ENCODE results near the gene ATP6V0B.

Gene ATP6V0B

DNA sequence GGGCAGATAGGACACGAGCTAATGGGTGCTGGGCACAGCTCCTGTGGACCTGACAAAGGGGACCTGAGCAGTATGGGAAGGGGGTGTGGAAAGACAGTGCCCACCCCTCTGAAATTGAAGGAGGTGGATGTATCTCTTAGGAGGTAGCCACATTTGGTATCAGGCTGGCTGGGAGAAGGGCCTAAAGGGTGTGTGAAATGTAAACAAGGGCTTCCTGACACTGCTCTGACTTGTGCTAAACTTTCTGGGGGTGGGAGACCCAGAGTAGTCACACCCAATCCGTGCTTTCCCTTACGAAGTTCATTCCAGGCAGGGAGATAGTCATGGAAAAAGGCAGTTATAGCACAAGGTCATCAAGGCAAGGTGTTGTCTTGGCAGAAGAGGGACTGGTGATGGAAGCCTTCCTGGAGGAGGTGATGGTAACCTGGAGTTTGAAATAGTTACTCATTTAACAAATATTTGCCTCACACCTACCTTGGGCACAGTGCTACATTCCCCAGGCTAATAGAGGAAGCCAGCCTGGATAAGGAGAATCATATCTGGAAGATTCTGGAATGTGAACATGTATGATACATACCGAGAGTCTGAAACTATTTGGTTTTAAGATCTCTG is 11.3 kb downstream of the ATP6V0B start:
- no peak for DNase-seq

GRCh38 chr1:43986712-43987111 is 12.0 kb downstream of the ATP6V0B start:
- no peak for DNase-seq

DNA sequence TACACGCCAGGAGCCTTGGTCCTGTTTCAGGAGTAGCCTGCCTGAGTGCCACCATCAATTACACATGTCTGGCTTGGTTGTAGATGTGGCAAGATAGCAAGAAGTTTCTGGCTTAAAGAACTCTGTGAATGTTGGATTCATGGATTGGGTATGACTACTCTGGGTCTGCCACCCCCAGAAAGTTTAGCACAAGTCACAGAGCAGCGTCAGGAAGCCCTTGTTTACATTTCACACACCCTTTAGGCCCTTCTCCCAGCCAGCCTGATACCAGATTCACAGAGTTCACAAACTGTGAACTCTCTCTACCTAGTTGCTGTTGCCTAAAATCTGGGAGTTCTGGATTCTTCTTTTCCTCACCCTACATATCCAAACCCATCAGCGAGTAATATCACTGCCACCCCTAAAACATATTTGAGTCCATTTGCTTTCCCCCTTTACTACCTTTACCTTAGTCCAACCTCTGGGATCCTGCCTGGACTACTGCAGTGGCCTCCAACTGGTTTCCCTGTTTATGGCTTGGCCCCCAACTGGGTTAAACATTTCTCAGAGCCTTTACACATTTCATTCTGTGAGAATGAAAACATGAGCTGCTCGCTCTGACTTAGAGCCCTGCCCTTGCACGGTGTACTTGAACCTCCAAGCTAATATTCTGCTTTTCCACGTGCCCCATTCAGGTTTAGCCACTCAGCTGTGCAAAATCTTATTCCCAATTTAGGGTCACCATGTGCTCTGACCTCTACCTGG is 12.6 kb downstream of the ATP6V0B start:
- no peak for DNase-seq

DNA sequence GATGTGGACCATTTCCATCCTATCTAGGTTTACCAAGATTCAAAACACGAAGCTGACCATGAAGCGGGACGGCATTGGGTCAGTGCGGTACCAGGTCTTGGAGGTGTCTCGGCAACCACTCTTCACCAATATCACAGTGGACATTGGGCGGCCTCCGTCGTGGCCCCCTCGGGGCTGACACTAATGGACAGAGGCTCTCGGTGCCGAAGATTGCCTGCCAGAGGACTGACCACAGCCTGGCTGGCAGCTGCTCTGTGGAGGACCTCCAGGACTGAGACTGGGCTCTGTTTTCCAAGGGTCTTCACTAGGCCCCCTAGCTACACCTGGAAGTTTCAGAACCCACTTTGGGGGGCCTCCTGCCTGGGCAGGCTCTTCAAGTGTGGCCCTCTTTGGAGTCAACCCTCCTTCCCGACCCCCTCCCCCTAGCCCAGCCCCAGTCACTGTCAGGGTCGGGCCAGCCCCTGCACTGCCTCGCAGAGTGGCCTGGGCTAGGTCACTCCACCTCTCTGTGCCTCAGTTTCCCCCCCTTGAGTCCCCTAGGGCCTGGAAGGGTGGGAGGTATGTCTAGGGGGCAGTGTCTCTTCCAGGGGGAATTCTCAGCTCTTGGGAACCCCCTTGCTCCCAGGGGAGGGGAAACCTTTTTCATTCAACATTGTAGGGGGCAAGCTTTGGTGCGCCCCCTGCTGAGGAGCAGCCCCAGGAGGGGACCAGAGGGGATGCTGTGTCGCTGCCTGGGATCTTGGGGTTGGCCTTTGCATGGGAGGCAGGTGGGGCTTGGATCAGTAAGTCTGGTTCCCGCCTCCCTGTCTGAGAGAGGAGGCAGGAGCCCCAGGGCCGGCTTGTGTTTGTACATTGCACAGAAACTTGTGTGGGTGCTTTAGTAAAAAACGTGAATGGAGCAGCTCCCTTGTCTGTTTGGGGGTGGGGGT is 15.8 kb downstream of the ATP6V0B start:
- no peak for DNase-seq

DNA sequence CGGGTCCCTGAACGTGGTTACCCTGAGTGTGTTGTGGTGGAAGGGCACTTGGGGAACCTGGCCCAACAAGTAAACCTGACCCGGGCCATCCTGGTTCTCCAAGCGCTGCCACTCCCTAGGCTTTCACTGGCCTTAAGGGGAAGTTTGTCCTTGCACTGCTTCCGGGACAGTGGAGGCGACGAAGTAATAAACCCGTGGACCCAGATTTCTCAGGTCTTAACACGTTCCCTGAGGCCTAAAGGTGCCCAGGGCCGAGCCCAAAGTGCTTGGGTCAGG is 16.4 kb downstream of the ATP6V0B start:
- no peak for DNase-seq

GRCh38 chr1:43991476-43992231 is 16.9 kb downstream of the ATP6V0B start, which contains the start of gene CCDC24:
CCDC24 (plus strand) TSS chr1:43991599; CDS start chr1:43991879, 280 bp downstream.
- DNase-seq: peak; percentile 81

GRCh38 chr1:43992232-43992995 is 17.7 kb downstream of the ATP6V0B start:
- no peak for DNase-seq

DNA sequence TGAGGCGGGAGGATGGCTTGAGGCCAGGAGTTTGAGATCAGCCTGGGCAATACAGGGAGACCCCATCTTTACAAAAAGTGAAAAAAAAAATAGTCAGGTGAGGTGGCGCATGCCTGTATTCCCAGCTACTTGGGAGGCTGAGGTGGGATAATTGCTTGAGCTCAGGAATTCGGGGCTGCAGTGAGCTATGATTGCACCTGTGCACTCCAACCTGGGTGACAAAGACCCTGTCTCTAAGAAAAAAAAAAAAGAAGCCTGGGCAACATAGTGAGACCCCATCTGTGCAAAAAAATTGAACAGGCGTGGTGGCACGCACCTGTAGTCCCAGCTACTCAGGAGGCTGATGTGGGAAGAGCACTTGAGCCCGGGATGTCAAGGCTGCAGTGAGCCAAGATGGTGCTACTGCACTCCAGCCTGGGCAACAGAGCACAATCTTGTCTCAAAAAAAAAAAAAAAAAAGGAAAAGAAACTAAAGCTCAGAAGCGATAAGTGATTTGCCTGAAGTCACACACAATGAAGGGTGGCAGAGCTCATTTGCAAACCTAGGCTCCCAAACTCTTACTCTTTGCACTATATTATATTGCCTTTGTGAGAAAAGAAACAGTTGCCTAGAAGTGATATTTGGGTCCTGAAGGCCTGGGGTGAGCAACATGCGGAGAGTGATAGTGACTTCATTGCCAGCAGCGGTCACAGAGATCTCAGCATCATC is 18.6 kb downstream of the ATP6V0B start:
- DNase-seq: no peak

- DNase-seq: no peak
Measured at GRCh38 chr1:43994071-43994470, 19.3 kb downstream of the ATP6V0B start.

DNA sequence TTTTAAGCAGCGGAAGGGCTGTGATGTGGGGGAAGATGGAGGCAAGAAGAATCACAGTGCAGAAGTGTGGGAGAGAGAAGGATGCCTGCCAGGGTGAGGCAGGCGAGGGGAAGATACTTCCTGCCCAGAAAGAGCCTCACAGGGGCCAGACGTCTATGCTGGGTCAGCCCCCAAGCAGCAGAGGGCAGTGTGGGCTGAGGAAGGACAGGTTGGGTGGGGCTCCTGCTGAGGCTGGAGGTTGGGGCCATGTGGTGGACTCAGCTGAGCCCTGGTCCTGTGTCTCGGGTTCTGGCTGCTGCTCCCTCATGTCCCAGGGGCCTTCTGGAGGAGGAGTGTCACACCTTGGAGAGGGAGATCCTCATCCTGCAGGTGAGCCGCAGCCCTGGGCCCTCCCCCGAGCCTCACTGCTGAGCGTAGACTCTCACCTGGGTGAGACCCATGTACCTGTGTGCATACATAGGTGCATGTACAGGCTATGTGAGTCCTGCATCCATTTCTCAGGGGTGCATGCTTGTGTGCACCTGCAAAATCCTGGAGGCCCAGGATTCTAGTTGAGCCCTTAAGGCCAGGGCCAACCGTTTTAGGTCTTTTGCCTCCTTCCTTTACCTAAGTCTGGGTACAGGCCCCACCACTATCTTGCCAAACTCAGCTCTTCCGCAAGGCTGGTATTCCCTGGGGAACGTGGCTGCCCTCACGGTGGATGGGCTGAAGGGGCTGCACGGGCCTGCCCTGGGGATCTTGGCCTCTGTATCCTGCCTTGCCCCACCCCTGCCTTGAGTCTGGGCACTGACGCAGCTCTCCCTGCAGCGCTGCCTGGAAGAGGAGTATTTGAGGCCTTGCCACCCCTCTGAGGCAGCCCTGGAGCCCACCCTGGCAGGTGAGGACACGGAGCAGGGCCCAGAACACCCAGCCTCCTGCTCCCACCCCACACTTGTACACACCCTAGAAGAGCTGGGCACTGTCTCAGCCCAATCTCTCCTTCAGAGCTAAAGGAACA is 20.3 kb downstream of the ATP6V0B start:
- no peak for DNase-seq

- DNase-seq: no peak
Measured at GRCh38 chr1:43995984-43996732, 21.4 kb downstream of the ATP6V0B start.

- no peak for DNase-seq
Measured at GRCh38 chr1:43996733-43997115, 22.0 kb downstream of the ATP6V0B start.

DNA sequence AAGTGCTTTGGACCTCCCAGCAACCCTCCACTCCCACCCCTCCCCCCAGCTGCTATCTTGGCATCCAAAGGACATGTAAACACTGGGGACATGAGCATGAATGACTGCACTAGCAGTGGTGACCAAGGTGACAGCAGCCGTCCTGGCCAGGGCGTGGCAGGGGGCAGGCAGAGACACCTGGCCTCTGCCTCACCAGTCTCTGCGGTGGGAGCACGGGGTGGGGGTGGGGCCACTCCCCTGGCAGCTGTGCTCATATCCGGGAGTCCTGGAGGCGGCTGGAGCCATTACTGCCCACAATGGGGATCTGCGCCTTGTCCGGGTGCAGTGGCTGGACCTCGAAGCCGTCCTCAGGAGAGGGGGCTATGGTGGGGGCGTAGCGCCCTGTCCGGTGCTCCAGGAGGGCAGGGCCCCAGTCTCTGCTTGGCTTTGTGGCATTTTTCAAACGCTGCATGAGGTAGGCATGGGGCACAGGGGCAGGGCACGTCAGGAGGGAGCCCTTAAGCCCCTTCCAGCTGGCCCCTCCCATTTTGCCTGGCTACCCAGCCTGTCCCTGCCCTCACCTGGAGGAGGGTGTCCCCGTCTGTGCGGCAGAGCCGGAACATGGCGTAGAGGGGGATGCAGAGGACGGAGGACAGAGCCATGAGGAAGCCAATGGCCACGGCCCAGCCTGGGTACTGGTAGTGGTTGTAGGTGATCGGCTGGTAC is 22.7 kb downstream of the ATP6V0B start:
- no peak for DNase-seq

- DNase-seq: no peak
Measured at GRCh38 chr1:43998000-43998378, 23.2 kb downstream of the ATP6V0B start.

DNA sequence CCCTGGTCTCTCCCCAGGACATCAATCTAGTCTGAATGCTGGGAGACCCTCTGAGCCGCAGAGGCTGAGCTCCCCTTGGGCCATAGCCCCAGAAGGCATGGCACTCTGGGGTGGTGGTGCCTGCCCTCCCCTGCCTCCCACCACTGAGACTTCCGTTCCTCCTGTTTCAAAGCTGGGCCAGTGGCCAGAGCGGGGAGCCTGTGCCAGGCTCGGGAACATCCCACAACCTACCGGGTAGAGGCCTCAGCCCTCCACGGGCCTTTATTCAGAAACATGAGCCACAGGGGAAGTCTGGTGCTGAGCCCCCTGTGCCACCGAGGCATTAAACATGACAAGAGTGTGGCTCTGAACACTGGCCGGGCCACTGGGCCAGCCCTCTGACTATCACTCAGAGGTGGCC is 24.7 kb downstream of the ATP6V0B start:
- DNase-seq: no peak

GRCh38 chr1:44000122-44000665 is 25.4 kb downstream of the ATP6V0B start:
- no peak for DNase-seq

GRCh38 chr1:44002165-44002564 is 27.4 kb downstream of the ATP6V0B start:
- no peak for DNase-seq

DNA sequence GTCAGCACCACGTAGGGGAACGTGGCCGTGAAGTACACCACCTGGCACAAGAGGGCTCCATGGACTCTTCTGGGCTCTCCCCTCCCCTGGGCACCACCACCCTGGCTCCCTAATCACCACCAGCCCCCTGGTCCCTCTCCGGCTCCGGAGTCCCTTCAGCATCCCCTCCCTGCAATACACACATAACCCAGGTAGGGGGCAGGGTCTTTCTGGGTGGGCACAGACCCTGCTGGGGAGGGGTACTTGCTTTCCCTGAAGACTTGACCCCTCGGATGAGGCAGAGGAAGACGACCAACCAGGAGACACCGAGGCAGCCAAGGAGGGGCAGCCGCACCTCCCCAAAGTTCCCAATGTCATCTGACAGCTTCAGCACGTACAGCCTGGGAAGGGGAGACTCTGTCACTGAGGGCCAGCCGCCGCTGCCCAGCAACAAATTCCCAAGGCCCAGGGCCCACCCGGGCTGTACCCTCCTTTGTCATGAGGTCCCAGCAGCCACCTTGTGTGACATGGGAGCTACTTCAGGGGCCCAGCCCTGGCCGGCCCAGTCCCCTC is 27.9 kb downstream of the ATP6V0B start:
- no peak for DNase-seq
